GM20000 (cell line): ENCODE measurements around the gene RFC4.

Experiments
- DNase-seq: peaks from one replicate; pipeline ENCODE4 v3.0.0; 2012; ENCODE audit warnings: low spot score
- CTCF ChIP-seq: IDR thresholded peaks from 2 replicates; pipeline ENCODE4 v1.5.1; 2012; ENCODE audit warnings: mild to moderate bottlenecking, control low read depth; ENCODE audit errors: extremely low read depth, missing control alignments

The RFC4 gene

GRCh38 chr3:186831798-186832197 lies 25.5 kb upstream of the RFC4 start:
- TF ChIP-seq CTCF: no peak
- no peak for DNase-seq

DNA sequence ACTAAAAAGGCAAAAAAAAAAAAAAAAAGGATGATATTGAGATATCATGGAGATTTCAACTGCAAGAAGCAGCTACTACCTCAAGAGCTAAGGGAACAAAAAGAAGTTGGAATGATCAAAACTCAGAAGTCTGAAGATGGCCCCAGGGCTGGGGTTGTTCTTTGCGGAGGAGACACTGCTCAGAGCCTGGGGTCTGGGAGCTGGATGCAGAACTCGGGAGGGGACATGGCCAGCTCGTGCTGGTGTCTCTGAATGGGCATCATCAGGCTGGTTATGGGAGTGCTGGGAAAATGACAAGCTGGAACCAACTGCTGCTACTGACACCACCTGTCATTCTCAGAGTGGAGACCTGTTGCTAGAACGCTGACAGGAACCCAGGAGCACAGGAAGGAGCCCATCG lies 22.1 kb upstream of the RFC4 start:
- TF ChIP-seq CTCF: no peak
- DNase-seq: no peak

GRCh38 chr3:186826976-186827857 lies 20.9 kb upstream of the RFC4 start:
- DNase-seq: peak; percentile 99
- no peak for TF ChIP-seq CTCF

DNA sequence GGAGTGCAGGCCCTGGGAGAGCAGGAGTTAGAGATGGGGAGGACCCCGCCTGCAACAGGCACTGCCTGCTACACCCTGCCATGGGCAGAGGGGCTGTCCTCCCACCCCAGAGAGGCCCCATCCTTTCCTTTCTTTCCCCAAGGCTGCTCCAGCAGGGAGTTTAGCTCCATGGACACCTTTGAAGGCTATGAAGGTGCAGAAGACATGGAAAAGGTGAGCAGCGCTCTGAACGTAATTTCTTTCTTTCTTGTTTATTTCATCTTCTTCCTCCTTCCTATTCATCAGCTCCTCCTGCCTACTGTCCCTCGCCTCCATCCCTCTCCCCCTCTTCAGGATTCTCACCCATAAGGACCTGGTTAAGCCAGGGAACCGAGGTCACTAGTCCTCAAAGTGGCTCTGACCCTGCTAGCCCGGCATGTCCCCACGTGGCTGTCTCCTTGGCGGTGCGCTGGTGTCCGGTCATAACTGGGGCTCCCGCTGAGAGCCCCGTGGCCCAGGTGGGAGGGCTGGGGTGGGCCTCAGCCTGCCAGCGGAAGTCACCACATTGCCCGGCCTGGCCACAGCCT lies 20.2 kb upstream of the RFC4 start:
- no peak for DNase-seq
- TF ChIP-seq CTCF: no peak

- TF ChIP-seq CTCF: no peak
- DNase-seq: no peak
Measured at GRCh38 chr3:186825872-186826409, 19.7 kb upstream of the RFC4 start.

DNA sequence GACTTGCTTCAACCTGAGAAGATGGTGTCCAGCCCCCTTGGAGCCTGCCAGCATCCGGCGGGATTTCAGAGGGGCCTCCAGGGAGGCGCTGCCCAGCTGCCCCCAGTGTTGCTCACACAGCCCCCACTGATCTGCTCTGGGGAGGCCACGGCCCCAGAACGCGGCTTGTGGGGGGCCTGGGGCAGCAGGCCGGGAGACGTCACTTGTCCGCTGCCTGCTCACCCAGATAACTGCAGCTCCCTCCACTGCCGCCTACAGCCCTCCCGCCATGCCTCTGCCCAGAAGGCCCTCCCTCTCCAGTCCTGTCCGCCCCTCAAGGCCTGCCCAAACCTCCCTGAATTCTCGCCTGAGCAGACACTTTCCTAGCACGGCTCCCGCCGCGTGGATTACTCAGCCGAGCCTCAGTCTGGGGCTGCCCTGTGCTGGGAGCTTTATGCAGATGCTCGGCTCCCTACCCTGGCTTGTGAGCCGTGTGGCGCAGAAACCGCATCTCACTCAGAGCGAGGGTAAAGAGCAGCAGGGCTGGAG lies 19.1 kb upstream of the RFC4 start:
- no peak for DNase-seq

More for the DNA sequence above, 19.1 kb upstream of the RFC4 start:
- no peak for TF ChIP-seq CTCF
